HepG2 (cell line): ENCODE measurements around the gene TBC1D5. TPM values are rescaled to one million over a fixed set of nuclear protein-coding genes. Genes with fewer than 3 reads are reported as not detected.

Source experiments
- ATAC-seq: fragments of 200-7000 bp; cut with Tn5 transposase; 3 replicates; pipeline ENCODE4 v1.9.1; 2020; ENCODE audit warnings: mild to moderate bottlenecking, moderate library complexity
- BruUV-seq: library from RNA; stranded (reverse); fragments of 400-500 nt; replicated peaks from 2 replicates; lab custom pipeline; 2021; lab: Mats Ljungman, UMichigan
- CTCF ChIA-PET: fragments of 300-600 bp; formaldehyde crosslinking; extraction: SDS; loops from one replicate; lab custom pipeline; 2021; ENCODE audit warnings: low total read pairs, inconsistent platforms, low intra/inter-chr PET ratio; lab: Yijun Ruan, JAX
- POLR2A ChIA-PET: fragments of 350-600 bp; sonication (Branson Sonifier 250); formaldehyde crosslinking; loops from one replicate; lab custom pipeline; 2020; ENCODE audit warnings: antibody characterized with exemption, inconsistent platforms; lab: Yijun Ruan, JAX
- DNase-seq: peaks from one replicate; pipeline ENCODE4 v3.0.0-alpha.2; 2015; ENCODE audit warnings: low spot score
- FAIRE-seq: peaks from 3 replicates; lab custom pipeline; 2011; peaks lifted over from hg19 to GRCh38; lab: Jason Lieb, UNC
- H2AFZ ChIP-seq: one replicate; pipeline ENCODE4 v1.6.1; 2011; ENCODE audit warnings: low read length, inconsistent platforms
- H3K27ac ChIP-seq: fragments of 300-600 bp; 3 replicates; pipeline ENCODE4 v1.8.0; 2011; ENCODE audit warnings: mixed run types, mild to moderate bottlenecking, mixed read lengths, low read length, inconsistent platforms; ENCODE audit not compliant: insufficient read depth; ENCODE audit errors: extremely low read length
- H3K27me3 ChIP-seq, 2 experiments: fragments of 200-600 bp in 1 of 2; 2 replicates in 1 of 2; 3 replicates in 1 of 2; pipeline versions ENCODE4 v1.6.0 to v1.8.0; 2011; ENCODE audit warnings: low read length in 2 of 2, mild to moderate bottlenecking in 2 of 2, moderate library complexity in 2 of 2, inconsistent platforms in 1 of 2; ENCODE audit not compliant: insufficient read depth in 2 of 2, control insufficient read depth in 1 of 2
- H3K36me3 ChIP-seq, 2 experiments: fragments of 200-600 bp in 1 of 2; replicated peaks in 1 of 2; 2 replicates in 1 of 2; 3 replicates in 1 of 2; pipeline versions ENCODE4 v1.5.1 to v1.8.0; 2011; ENCODE audit warnings: low read length in 2 of 2, inconsistent platforms in 1 of 2; ENCODE audit not compliant: insufficient read depth in 2 of 2, control insufficient read depth in 1 of 2
- H3K4me1 ChIP-seq: 2 replicates; pipeline ENCODE4 v1.5.1; 2012; ENCODE audit warnings: low read length, inconsistent platforms; ENCODE audit not compliant: insufficient read depth
- H3K4me2 ChIP-seq: 2 replicates; pipeline ENCODE4 v1.6.0; 2011; ENCODE audit warnings: low read depth, low read length, inconsistent platforms
- H3K4me3 ChIP-seq, 3 experiments: fragments of 200-600 bp in 1 of 3; sonication (generic), shearing (Covaris generic) in 1 of 3; replicated peaks in 1 of 3; 2 replicates each; pipeline ENCODE4 v1.5.1; 2011 to 2016; ENCODE audit warnings: low read length in 3 of 3, inconsistent platforms in 2 of 3, low read depth in 2 of 3, mild to moderate bottlenecking in 2 of 3, control low read depth in 1 of 3, mixed read lengths in 1 of 3; ENCODE audit not compliant: insufficient read depth in 1 of 3
- H3K79me2 ChIP-seq: one replicate; pipeline ENCODE4 v1.6.1; 2011; ENCODE audit warnings: low read length, inconsistent platforms; ENCODE audit not compliant: insufficient read depth
- H3K9ac ChIP-seq: 2 replicates; pipeline ENCODE4 v1.6.0; 2011; ENCODE audit warnings: mild to moderate bottlenecking, low read depth, low read length, inconsistent platforms; ENCODE audit not compliant: insufficient read depth
- H3K9me3 ChIP-seq: 2 replicates; pipeline ENCODE4 v1.5.1; 2012; ENCODE audit warnings: mild to moderate bottlenecking, low read length
- H4K20me1 ChIP-seq: 2 replicates; pipeline ENCODE4 v1.6.0; 2011; ENCODE audit warnings: inconsistent platforms, mild to moderate bottlenecking, low read length, moderate library complexity; ENCODE audit not compliant: insufficient read depth
- HES4 ChIP-seq: sonication (generic); formaldehyde crosslinking; IDR thresholded peaks from 2 replicates; pipeline ENCODE4 v1.9.0; 2021; ENCODE audit warnings: mild to moderate bottlenecking, missing genetic modification reagents, borderline replicate concordance
- NR2C2 ChIP-seq: sonication (generic); formaldehyde crosslinking; IDR thresholded peaks from 2 replicates; pipeline ENCODE4 v1.4.0; 2020; ENCODE audit warnings: missing genetic modification reagents, mild to moderate bottlenecking, moderate library complexity, borderline replicate concordance
- TCF7 ChIP-seq: sonication (generic); IDR thresholded peaks from 2 replicates; pipeline ENCODE4 v1.6.1; 2016; ENCODE audit warnings: antibody characterized with exemption, low read depth
- XRCC5 ChIP-seq: fragments of 200-400 bp; formaldehyde crosslinking; optimal IDR thresholded peaks from 2 replicates; pipeline ENCODE3; 2017; ENCODE audit warnings: mild to moderate bottlenecking, low read length
- ZBTB21 ChIP-seq: sonication (generic); formaldehyde crosslinking; IDR thresholded peaks from 2 replicates; pipeline ENCODE4 v1.4.0; 2020; ENCODE audit warnings: missing genetic modification reagents
- ZBTB3 ChIP-seq: sonication (generic); formaldehyde crosslinking; IDR thresholded peaks from 2 replicates; pipeline ENCODE4 v1.4.0; 2020; ENCODE audit warnings: low read depth, mild to moderate bottlenecking, moderate library complexity, missing genetic modification reagents, borderline replicate concordance
- ZFP36 ChIP-seq: fragments of 150-350 bp; IDR thresholded peaks from 2 replicates; pipeline ENCODE4 v1.6.1; 2018; ENCODE audit warnings: borderline replicate concordance, low read length, low read depth; ENCODE audit not compliant: partially characterized antibody
- ZNF17 ChIP-seq: sonication (generic); formaldehyde crosslinking; IDR thresholded peaks from 2 replicates; pipeline ENCODE4 v1.5.0; 2020; ENCODE audit warnings: mild to moderate bottlenecking, missing genetic modification reagents
- ZNF605 ChIP-seq: sonication (generic); formaldehyde crosslinking; IDR thresholded peaks from 2 replicates; pipeline ENCODE4 v1.8.0; 2022; ENCODE audit warnings: mild to moderate bottlenecking, missing genetic modification reagents
- ZNF761 ChIP-seq: sonication (generic); formaldehyde crosslinking; conservative IDR thresholded peaks from 2 replicates; pipeline ENCODE4 v1.4.0; 2020; ENCODE audit warnings: mild to moderate bottlenecking, missing genetic modification reagents
- in situ Hi-C: cut with HindIII; loops from 2 replicates; pipeline ENCODE4 v1.10.0; 2017; ENCODE audit warnings: low pct_unique_long_range_greater_than_20kb; ENCODE audit not compliant: extremely low pct_ligation_motif_present
- intact Hi-C: fragments of 100-400 bp; cut with micrococcal nuclease; formaldehyde crosslinking; loops from one replicate; pipeline ENCODE4 v1.10.0; 2022; ENCODE audit not compliant: unreplicated experiment
- polyA plus RNA-seq, 8 experiments: library from polyadenylated mRNA; depleted of rRNA in 3 of 8; stranded (reverse) in 7 of 8; unstranded in 1 of 8; fragments of >200 nt; fragmentation: Illumina TruSeq in 4 of 8; extraction: Trizol in 4 of 8; gene quantifications; 2 replicates each; pipeline versions ENCODE4 v1.2.1 to v1.2.3, GENCODE V29; 2011 to 2016; ENCODE audit warnings: low read depth in 4 of 8, missing spikeins in 1 of 8, mixed read lengths in 1 of 8; ENCODE audit not compliant: insufficient read depth in 1 of 8
- total RNA-seq, 5 experiments: library from RNA; depleted of rRNA; stranded (reverse); fragments of >200 nt; fragmentation: Illumina TruSeq; extraction: Trizol; gene quantifications; 2 replicates each; pipeline ENCODE4 v1.2.3, GENCODE V29; 2016; ENCODE audit warnings: low read depth in 1 of 5
- TF ChIP-seq, protein P1 (sequence below): sonication (generic); formaldehyde crosslinking; IDR thresholded peaks from 2 replicates; pipeline ENCODE4 v1.8.1; 2023; ENCODE audit warnings: mild to moderate bottlenecking, missing genetic modification reagents
- TF ChIP-seq, protein P2 (sequence below): IDR thresholded peaks from 2 replicates; pipeline ENCODE4 v1.6.1; 2016; ENCODE audit warnings: low read depth, missing genetic modification reagents, missing compliant biosample characterization
- TF ChIP-seq, protein P3 (sequence below): sonication (generic); formaldehyde crosslinking; conservative IDR thresholded peaks from 2 replicates; pipeline ENCODE4 v1.4.0; 2020; ENCODE audit warnings: missing genetic modification reagents
- TF ChIP-seq, protein P4 (sequence below): IDR thresholded peaks from 2 replicates; pipeline ENCODE4 v1.6.1; 2016; ENCODE audit warnings: mild to moderate bottlenecking

The TBC1D5 gene
- total and polyA plus RNA-seq, 2 of the 13 experiments (the other 11 are each of a cell fraction or from before 2014, with no cell fraction given): 19.2 to 33.3 TPM

DNA sequence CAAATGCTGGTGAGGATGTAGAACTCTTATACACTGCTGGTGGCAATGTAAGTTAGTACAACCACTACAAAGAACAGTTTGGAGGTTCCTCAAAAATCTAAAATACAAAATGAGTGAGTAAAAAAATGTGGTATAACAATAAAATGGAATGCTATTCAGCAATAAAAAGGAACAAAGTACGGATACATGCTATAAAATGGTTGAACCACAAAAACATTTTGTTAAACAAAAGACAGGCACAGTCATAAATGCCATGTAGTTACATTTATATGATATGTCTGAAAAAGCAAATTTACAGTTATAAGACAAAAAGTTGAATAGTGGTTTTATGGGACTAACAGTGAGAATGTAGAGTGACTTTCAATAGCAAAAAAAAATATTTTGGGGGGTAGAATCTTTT is 285.8 kb downstream of the TBC1D5 start (continued):
- TF ChIP-seq, protein P1, sequence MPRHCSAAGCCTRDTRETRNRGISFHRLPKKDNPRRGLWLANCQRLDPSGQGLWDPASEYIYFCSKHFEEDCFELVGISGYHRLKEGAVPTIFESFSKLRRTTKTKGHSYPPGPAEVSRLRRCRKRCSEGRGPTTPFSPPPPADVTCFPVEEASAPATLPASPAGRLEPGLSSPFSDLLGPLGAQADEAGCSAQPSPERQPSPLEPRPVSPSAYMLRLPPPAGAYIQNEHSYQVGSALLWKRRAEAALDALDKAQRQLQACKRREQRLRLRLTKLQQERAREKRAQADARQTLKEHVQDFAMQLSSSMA (CRISPR knock-in tag): no peak
- TF ChIP-seq ZBTB3 (CRISPR knock-in tag) (no peak), ZFP36 (no peak), ZNF17 (CRISPR knock-in tag) (no peak), TCF7 (no peak)

DNA sequence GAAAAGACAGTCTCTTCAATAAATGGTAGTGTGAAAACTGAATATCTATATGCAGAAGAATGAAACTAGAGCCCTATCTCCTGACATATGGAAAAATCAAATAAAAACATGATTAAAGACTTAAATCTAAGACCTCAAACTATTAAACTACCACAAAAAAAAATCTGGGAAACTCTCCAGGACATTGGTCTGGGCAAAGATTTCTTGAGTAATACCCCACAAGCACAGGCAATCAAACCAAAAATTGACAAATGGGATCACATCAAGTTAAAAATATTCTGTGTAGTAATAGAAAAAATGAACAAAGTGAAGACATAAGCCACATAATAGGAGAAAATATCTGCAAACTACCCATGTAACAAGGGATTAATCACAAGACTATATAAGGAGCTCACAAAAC is 286.4 kb downstream of the TBC1D5 start:
- FAIRE-seq: no peak
- in situ Hi-C loops: no loop called here
- no peaks in the 10 kb centered on the region for H3K79me2 ChIP-seq
- TF ChIP-seq ZBTB21 (CRISPR knock-in tag): no peak
- no peak for TF ChIP-seq XRCC5
- TF ChIP-seq, protein P2, sequence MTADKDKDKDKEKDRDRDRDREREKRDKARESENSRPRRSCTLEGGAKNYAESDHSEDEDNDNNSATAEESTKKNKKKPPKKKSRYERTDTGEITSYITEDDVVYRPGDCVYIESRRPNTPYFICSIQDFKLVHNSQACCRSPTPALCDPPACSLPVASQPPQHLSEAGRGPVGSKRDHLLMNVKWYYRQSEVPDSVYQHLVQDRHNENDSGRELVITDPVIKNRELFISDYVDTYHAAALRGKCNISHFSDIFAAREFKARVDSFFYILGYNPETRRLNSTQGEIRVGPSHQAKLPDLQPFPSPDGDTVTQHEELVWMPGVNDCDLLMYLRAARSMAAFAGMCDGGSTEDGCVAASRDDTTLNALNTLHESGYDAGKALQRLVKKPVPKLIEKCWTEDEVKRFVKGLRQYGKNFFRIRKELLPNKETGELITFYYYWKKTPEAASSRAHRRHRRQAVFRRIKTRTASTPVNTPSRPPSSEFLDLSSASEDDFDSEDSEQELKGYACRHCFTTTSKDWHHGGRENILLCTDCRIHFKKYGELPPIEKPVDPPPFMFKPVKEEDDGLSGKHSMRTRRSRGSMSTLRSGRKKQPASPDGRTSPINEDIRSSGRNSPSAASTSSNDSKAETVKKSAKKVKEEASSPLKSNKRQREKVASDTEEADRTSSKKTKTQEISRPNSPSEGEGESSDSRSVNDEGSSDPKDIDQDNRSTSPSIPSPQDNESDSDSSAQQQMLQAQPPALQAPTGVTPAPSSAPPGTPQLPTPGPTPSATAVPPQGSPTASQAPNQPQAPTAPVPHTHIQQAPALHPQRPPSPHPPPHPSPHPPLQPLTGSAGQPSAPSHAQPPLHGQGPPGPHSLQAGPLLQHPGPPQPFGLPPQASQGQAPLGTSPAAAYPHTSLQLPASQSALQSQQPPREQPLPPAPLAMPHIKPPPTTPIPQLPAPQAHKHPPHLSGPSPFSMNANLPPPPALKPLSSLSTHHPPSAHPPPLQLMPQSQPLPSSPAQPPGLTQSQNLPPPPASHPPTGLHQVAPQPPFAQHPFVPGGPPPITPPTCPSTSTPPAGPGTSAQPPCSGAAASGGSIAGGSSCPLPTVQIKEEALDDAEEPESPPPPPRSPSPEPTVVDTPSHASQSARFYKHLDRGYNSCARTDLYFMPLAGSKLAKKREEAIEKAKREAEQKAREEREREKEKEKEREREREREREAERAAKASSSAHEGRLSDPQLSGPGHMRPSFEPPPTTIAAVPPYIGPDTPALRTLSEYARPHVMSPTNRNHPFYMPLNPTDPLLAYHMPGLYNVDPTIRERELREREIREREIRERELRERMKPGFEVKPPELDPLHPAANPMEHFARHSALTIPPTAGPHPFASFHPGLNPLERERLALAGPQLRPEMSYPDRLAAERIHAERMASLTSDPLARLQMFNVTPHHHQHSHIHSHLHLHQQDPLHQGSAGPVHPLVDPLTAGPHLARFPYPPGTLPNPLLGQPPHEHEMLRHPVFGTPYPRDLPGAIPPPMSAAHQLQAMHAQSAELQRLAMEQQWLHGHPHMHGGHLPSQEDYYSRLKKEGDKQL (CRISPR knock-in tag): no peak
- TF ChIP-seq, protein P3, sequence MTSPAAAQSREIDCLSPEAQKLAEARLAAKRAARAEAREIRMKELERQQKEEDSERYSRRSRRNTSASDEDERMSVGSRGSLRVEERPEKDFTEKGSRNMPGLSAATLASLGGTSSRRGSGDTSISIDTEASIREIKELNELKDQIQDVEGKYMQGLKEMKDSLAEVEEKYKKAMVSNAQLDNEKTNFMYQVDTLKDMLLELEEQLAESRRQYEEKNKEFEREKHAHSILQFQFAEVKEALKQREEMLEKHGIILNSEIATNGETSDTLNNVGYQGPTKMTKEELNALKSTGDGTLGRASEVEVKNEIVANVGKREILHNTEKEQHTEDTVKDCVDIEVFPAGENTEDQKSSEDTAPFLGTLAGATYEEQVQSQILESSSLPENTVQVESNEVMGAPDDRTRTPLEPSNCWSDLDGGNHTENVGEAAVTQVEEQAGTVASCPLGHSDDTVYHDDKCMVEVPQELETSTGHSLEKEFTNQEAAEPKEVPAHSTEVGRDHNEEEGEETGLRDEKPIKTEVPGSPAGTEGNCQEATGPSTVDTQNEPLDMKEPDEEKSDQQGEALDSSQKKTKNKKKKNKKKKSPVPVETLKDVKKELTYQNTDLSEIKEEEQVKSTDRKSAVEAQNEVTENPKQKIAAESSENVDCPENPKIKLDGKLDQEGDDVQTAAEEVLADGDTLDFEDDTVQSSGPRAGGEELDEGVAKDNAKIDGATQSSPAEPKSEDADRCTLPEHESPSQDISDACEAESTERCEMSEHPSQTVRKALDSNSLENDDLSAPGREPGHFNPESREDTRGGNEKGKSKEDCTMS: no peak
- TF ChIP-seq HES4: no peak
- no peak for TF ChIP-seq ZNF605 (CRISPR knock-in tag)
- no peak for TF ChIP-seq NR2C2
- TF ChIP-seq, protein P4, sequence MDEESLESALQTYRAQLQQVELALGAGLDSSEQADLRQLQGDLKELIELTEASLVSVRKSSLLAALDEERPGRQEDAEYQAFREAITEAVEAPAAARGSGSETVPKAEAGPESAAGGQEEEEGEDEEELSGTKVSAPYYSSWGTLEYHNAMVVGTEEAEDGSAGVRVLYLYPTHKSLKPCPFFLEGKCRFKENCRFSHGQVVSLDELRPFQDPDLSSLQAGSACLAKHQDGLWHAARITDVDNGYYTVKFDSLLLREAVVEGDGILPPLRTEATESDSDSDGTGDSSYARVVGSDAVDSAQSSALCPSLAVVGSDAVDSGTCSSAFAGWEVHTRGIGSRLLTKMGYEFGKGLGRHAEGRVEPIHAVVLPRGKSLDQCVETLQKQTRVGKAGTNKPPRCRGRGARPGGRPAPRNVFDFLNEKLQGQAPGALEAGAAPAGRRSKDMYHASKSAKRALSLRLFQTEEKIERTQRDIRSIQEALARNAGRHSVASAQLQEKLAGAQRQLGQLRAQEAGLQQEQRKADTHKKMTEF (CRISPR knock-in tag): no peak
- no peak for TF ChIP-seq ZNF761 (CRISPR knock-in tag)

More for the DNA sequence above, 286.4 kb downstream of the TBC1D5 start:
- intact Hi-C loops: no loop called here
- Histone ChIP-seq H3K36me3 (no peaks in the 10 kb centered on the region), H3K27ac (no peak overlapping the region), H3K4me2 (no peak overlapping the region), H2AFZ (no peak overlapping the region), H4K20me1 (no peaks in the 10 kb centered on the region), H3K4me1 (0 out of 2 replicates have a peak, but pooled peaks cover 10% of the 10 kb centered on the region), H3K9me3 (no peaks in the 10 kb centered on the region), H3K27me3 (no peaks in the 10 kb centered on the region), H3K4me3 (no peak overlapping the region), H3K9ac (no peak overlapping the region)
- BruUV-seq: no TSS peak
- ChIA-PET CTCF (no interaction called here), POLR2A (no interaction called here)
- DNase-seq (no peak), ATAC-seq (no peak)
